Stimulated activated CD8-positive, alpha-beta memory T cell treated with anti-CD3 and anti-CD28 coated beads, Interleukin-7, amount 100 ng/mL, for 1 hour (primary cell): ENCODE results near the gene LAMA1.

ENCODE experiments used
- DNase-seq, 2 donors: peaks; one replicate each; pipeline ENCODE4 v3.0.0-alpha.2; 2020; ENCODE audit warnings: low read depth in 2 of 2

The LAMA1 gene

GRCh38 chr18:7112936-7113335 lies 4.7 kb downstream of the LAMA1 start:
- DNase-seq = no peak

- DNase-seq = no peak
These were observed 6.5 kb downstream of the LAMA1 start for GRCh38 chr18:7111134-7111533.

- no peak for DNase-seq
These were observed 11.7 kb downstream of the LAMA1 start for GRCh38 chr18:7105943-7106342.

GRCh38 chr18:7105268-7105667 lies 12.3 kb downstream of the LAMA1 start:
- DNase-seq = no peak

GRCh38 chr18:7104649-7105048 lies 12.9 kb downstream of the LAMA1 start:
- no peak for DNase-seq

GRCh38 chr18:7102131-7102530 lies 15.5 kb downstream of the LAMA1 start:
- DNase-seq = no peak

GRCh38 chr18:7096838-7097237 lies 20.8 kb downstream of the LAMA1 start:
- DNase-seq = no peak

GRCh38 chr18:7094427-7094826 lies 23.2 kb downstream of the LAMA1 start:
- no peak for DNase-seq

GRCh38 chr18:7090771-7091170 lies 26.8 kb downstream of the LAMA1 start:
- no peak for DNase-seq

GRCh38 chr18:7089369-7089768 lies 28.2 kb downstream of the LAMA1 start:
- DNase-seq = no peak

GRCh38 chr18:7084080-7085065 lies 33.2 kb downstream of the LAMA1 start:
- no peak for DNase-seq

- no peak for DNase-seq
These were observed 34.9 kb downstream of the LAMA1 start for GRCh38 chr18:7082671-7083070.

GRCh38 chr18:7079231-7079630 lies 38.4 kb downstream of the LAMA1 start:
- DNase-seq = no peak

- DNase-seq = no peak
These were observed 45.0 kb downstream of the LAMA1 start for GRCh38 chr18:7072593-7072992.

- DNase-seq = no peak
These were observed 46.0 kb downstream of the LAMA1 start for GRCh38 chr18:7071600-7071999.

- DNase-seq = no peak
These were observed 47.1 kb downstream of the LAMA1 start for GRCh38 chr18:7070466-7070865.

- DNase-seq = no peak
These were observed 48.6 kb downstream of the LAMA1 start for GRCh38 chr18:7068871-7069590.

GRCh38 chr18:7066965-7067555 lies 50.5 kb downstream of the LAMA1 start:
- DNase-seq = no peak

- no peak for DNase-seq
These were observed 51.9 kb downstream of the LAMA1 start for GRCh38 chr18:7065736-7066135.

- no peak for DNase-seq
These were observed 53.3 kb downstream of the LAMA1 start for GRCh38 chr18:7064346-7064745.

- no peak for DNase-seq
These were observed 54.8 kb downstream of the LAMA1 start for GRCh38 chr18:7062811-7063210.

GRCh38 chr18:7062236-7062635 lies 55.4 kb downstream of the LAMA1 start:
- DNase-seq = no peak

- DNase-seq = no peak
These were observed 58.3 kb downstream of the LAMA1 start for GRCh38 chr18:7059276-7059675.
